ENCODE data around the gene SERINC2. TPM values are rescaled to one million over a fixed set of nuclear protein-coding genes. Genes with fewer than 3 reads are reported as not detected.
"Not testable (repeated sequence)": the region's sequence is repeated elsewhere in the genome, so short reads cannot be mapped to it uniquely, and the experiment has no call there.

SERINC2 gene
- total and polyA plus RNA-seq, 9 of the 15 experiments (the other 6 are each of a cell fraction or from before 2014, with no cell fraction given), result 0.07 to 1.2 (median 0.70) TPM; not detected in 2

DNA sequence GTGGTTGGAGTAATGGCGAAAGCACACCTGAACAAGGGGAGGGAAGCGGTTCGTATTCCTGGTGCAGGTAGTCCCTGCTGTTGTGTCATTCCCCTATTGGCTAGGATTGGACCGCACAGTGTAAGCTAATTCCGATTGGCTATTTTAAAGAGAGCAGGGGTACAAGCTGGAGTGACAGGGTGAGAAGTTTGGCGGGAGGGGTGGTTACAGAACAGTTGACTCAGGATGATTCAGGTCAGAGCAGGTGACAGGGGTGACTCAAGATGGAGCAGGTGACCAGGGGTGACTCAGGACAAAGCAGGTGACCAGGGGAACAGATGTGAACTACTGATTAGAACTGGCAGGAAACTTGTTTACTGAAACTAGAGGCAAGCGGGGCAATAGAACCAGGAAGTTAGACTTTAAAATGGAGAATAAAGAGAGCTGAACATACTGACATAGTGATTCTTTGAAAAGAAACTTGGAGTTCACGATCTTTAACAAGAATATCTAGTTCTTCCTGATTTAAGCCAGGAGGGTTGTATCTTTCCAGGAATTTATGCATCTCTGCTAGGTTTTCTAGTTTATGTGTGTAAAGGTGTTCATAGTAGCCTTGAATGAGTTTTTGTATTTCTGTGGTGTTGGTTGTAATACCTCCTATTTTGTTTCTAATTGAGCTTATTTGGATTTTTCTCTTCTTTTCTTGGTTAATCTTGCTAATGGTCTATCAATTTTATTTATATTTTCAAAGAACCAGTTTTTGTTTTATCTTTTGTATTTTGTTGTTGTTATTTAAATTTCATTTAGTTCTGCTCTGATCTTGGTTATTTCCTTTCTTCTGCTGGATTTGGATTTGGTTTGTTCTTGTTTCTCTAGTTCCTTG is 58.7 kb downstream of the SERINC2 start (continued):
- TF ChIP-seq, protein P1, sequence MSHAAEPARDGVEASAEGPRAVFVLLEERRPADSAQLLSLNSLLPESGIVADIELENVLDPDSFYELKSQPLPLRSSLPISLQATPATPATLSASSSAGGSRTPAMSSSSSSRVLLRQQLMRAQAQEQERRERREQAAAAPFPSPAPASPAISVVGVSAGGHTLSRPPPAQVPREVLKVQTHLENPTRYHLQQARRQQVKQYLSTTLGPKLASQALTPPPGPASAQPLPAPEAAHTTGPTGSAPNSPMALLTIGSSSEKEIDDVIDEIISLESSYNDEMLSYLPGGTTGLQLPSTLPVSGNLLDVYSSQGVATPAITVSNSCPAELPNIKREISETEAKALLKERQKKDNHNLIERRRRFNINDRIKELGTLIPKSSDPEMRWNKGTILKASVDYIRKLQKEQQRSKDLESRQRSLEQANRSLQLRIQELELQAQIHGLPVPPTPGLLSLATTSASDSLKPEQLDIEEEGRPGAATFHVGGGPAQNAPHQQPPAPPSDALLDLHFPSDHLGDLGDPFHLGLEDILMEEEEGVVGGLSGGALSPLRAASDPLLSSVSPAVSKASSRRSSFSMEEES (CRISPR knock-in tag; IDR thresholded peaks at IDR 0.05), result peak; percentile 18; the same call in 1 of the 2 replicates
- TF ChIP-seq MAFK (IDR thresholded peaks at IDR 0.05; ENCODE audit: low read length) (peak; percentile 70), DACH1 (IDR thresholded peaks at IDR 0.05; ENCODE audit: partially characterized antibody) (peak; percentile 49), MAFF (IDR thresholded peaks at IDR 0.05; ENCODE audit: low read length) (peak; percentile 66), ZNF668 (CRISPR knock-in tag; IDR thresholded peaks at IDR 0.05) (peak; percentile 59; the same call in 1 of the 2 replicates), TAL1 (IDR thresholded peaks at IDR 0.05) (peak; percentile 83), ZNF766 (CRISPR knock-in tag; conservative IDR thresholded peaks at IDR 0.05) (peak; percentile 13; the same call in 1 of the 2 replicates), NCOA1 (IDR thresholded peaks at IDR 0.05; ENCODE audit: low read depth) (peak; percentile 90), BHLHE40 (IDR thresholded peaks at IDR 0.05; ENCODE audit: low read length) (peak; percentile 96), TEAD4 (IDR thresholded peaks at IDR 0.05; ENCODE audit: low read length) (peak; percentile 72; the same call in 1 of the 2 replicates), PYGO2 (tag; IDR thresholded peaks at IDR 0.05) (peak; percentile 69), ZEB2 (IDR thresholded peaks at IDR 0.05) (peak; percentile 98)
- TF ChIP-seq, protein P2, sequence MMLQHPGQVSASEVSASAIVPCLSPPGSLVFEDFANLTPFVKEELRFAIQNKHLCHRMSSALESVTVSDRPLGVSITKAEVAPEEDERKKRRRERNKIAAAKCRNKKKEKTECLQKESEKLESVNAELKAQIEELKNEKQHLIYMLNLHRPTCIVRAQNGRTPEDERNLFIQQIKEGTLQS (IDR thresholded peaks at IDR 0.05), result peak; percentile 98
- TF ChIP-seq, protein P2 (CRISPR knock-in tag; conservative IDR thresholded peaks at IDR 0.05), result peak; percentile 92
- TF ChIP-seq, protein P3, sequence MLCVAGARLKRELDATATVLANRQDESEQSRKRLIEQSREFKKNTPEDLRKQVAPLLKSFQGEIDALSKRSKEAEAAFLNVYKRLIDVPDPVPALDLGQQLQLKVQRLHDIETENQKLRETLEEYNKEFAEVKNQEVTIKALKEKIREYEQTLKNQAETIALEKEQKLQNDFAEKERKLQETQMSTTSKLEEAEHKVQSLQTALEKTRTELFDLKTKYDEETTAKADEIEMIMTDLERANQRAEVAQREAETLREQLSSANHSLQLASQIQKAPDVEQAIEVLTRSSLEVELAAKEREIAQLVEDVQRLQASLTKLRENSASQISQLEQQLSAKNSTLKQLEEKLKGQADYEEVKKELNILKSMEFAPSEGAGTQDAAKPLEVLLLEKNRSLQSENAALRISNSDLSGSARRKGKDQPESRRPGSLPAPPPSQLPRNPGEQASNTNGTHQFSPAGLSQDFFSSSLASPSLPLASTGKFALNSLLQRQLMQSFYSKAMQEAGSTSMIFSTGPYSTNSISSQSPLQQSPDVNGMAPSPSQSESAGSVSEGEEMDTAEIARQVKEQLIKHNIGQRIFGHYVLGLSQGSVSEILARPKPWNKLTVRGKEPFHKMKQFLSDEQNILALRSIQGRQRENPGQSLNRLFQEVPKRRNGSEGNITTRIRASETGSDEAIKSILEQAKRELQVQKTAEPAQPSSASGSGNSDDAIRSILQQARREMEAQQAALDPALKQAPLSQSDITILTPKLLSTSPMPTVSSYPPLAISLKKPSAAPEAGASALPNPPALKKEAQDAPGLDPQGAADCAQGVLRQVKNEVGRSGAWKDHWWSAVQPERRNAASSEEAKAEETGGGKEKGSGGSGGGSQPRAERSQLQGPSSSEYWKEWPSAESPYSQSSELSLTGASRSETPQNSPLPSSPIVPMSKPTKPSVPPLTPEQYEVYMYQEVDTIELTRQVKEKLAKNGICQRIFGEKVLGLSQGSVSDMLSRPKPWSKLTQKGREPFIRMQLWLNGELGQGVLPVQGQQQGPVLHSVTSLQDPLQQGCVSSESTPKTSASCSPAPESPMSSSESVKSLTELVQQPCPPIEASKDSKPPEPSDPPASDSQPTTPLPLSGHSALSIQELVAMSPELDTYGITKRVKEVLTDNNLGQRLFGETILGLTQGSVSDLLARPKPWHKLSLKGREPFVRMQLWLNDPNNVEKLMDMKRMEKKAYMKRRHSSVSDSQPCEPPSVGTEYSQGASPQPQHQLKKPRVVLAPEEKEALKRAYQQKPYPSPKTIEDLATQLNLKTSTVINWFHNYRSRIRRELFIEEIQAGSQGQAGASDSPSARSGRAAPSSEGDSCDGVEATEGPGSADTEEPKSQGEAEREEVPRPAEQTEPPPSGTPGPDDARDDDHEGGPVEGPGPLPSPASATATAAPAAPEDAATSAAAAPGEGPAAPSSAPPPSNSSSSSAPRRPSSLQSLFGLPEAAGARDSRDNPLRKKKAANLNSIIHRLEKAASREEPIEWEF (CRISPR knock-in tag; IDR thresholded peaks at IDR 0.05), result peak; percentile 83
- TF ChIP-seq, protein P4, sequence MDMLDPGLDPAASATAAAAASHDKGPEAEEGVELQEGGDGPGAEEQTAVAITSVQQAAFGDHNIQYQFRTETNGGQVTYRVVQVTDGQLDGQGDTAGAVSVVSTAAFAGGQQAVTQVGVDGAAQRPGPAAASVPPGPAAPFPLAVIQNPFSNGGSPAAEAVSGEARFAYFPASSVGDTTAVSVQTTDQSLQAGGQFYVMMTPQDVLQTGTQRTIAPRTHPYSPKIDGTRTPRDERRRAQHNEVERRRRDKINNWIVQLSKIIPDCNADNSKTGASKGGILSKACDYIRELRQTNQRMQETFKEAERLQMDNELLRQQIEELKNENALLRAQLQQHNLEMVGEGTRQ (CRISPR knock-in tag; IDR thresholded peaks at IDR 0.05), result peak; percentile 37; the same call in 1 of the 2 replicates
- TF ChIP-seq, protein P5, sequence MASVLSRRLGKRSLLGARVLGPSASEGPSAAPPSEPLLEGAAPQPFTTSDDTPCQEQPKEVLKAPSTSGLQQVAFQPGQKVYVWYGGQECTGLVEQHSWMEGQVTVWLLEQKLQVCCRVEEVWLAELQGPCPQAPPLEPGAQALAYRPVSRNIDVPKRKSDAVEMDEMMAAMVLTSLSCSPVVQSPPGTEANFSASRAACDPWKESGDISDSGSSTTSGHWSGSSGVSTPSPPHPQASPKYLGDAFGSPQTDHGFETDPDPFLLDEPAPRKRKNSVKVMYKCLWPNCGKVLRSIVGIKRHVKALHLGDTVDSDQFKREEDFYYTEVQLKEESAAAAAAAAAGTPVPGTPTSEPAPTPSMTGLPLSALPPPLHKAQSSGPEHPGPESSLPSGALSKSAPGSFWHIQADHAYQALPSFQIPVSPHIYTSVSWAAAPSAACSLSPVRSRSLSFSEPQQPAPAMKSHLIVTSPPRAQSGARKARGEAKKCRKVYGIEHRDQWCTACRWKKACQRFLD (CRISPR knock-in tag; IDR thresholded peaks at IDR 0.05), result peak; percentile 89
- TF ChIP-seq TEAD4 (CRISPR knock-in tag; IDR thresholded peaks at IDR 0.05; ENCODE audit: borderline replicate concordance), result not testable (repeated sequence)

All from K562 (cell line).